ENCODE measurements around the gene GCH1. TPM values are rescaled to one million over a fixed set of nuclear protein-coding genes. Genes with fewer than 3 reads are reported as not detected.

The GCH1 gene
- polyA plus RNA-seq, 1 donor from 2014 or later, result 4.9 TPM

- TF ChIP-seq TAF1 (IDR thresholded peaks at IDR 0.05; ENCODE audit: low read depth) (no peak), POLR2AphosphoS5 (IDR thresholded peaks at IDR 0.05) (no peak), EP300 (conservative IDR thresholded peaks at IDR 0.05; ENCODE audit: poor library complexity, severe bottlenecking) (no peak), SMC3 (conservative IDR thresholded peaks at IDR 0.05; ENCODE audit: poor library complexity) (no peak), EZH2 (IDR thresholded peaks at IDR 0.05; ENCODE audit: borderline replicate concordance, insufficient read depth, low read length, poor library complexity, severe bottlenecking) (no peak), MXI1 (conservative IDR thresholded peaks at IDR 0.05; ENCODE audit: poor library complexity, severe bottlenecking) (no peak), RAD21 (conservative IDR thresholded peaks at IDR 0.05) (no peak), REST (IDR thresholded peaks at IDR 0.05; ENCODE audit: borderline replicate concordance) (no peak)
- TF ChIP-seq, protein P1, sequence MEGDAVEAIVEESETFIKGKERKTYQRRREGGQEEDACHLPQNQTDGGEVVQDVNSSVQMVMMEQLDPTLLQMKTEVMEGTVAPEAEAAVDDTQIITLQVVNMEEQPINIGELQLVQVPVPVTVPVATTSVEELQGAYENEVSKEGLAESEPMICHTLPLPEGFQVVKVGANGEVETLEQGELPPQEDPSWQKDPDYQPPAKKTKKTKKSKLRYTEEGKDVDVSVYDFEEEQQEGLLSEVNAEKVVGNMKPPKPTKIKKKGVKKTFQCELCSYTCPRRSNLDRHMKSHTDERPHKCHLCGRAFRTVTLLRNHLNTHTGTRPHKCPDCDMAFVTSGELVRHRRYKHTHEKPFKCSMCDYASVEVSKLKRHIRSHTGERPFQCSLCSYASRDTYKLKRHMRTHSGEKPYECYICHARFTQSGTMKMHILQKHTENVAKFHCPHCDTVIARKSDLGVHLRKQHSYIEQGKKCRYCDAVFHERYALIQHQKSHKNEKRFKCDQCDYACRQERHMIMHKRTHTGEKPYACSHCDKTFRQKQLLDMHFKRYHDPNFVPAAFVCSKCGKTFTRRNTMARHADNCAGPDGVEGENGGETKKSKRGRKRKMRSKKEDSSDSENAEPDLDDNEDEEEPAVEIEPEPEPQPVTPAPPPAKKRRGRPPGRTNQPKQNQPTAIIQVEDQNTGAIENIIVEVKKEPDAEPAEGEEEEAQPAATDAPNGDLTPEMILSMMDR (IDR thresholded peaks at IDR 0.05; ENCODE audit: poor library complexity, severe bottlenecking), result no peak
- Histone ChIP-seq H3K27me3 (ENCODE audit: insufficient read depth, low read depth, low read length) (no peaks in the 10 kb centered on the region), H3K79me2 (replicated peaks; ENCODE audit: insufficient read depth, low read length) (no peaks in the 10 kb centered on the region)
These were observed 33.3 kb upstream of the GCH1 start for GRCh38 chr14:54935958-54936357.

GRCh38 chr14:54935100-54935499 is 32.5 kb upstream of the GCH1 start:
- Histone ChIP-seq H3K27ac (ENCODE audit: low read length) (no peak overlapping the region), H3K79me2 (replicated peaks; ENCODE audit: insufficient read depth, low read length) (no peaks in the 10 kb centered on the region), H3K36me3 (ENCODE audit: insufficient read depth, low read length) (no peaks in the 10 kb centered on the region), H3K27me3 (ENCODE audit: insufficient read depth, low read depth, low read length) (no peaks in the 10 kb centered on the region), H4K20me1 (ENCODE audit: insufficient read depth) (no peaks in the 10 kb centered on the region), H3K9ac (ENCODE audit: low read length) (no peak overlapping the region), H3K9me2 (ENCODE audit: insufficient read depth, low read length) (no peaks in the 10 kb centered on the region), H3K4me3 (ENCODE audit: low read length) (no peak overlapping the region), H3K9me3 (ENCODE audit: low read length) (no peaks in the 10 kb centered on the region), H2AFZ (ENCODE audit: low read depth, low read length) (no peak overlapping the region), H3F3A (ENCODE audit: insufficient read depth, low read length, poor library complexity, severe bottlenecking) (no peaks in the 10 kb centered on the region), H3K4me2 (ENCODE audit: low read length) (no peak overlapping the region)
- no peak for TF ChIP-seq SMC3 (conservative IDR thresholded peaks at IDR 0.05; ENCODE audit: poor library complexity)
- no peak for TF ChIP-seq EZH2 (IDR thresholded peaks at IDR 0.05; ENCODE audit: borderline replicate concordance, insufficient read depth, low read length, poor library complexity, severe bottlenecking)
- no peak for TF ChIP-seq TAF1 (IDR thresholded peaks at IDR 0.05; ENCODE audit: low read depth)
- no peak for TF ChIP-seq REST (IDR thresholded peaks at IDR 0.05; ENCODE audit: borderline replicate concordance)
- TF ChIP-seq MXI1 (conservative IDR thresholded peaks at IDR 0.05; ENCODE audit: poor library complexity, severe bottlenecking), result no peak
- TF ChIP-seq POLR2AphosphoS5 (IDR thresholded peaks at IDR 0.05), result no peak
- TF ChIP-seq RAD21 (conservative IDR thresholded peaks at IDR 0.05), result no peak
- TF ChIP-seq EP300 (conservative IDR thresholded peaks at IDR 0.05; ENCODE audit: poor library complexity, severe bottlenecking), result no peak
- TF ChIP-seq, protein P1 (IDR thresholded peaks at IDR 0.05; ENCODE audit: poor library complexity, severe bottlenecking), result no peak

More at GRCh38 chr14:54935958-54936357, 33.3 kb upstream of the GCH1 start:
- no peak overlapping the region for H3K4me2 ChIP-seq (ENCODE audit: low read length)
- H3K9me2 ChIP-seq (ENCODE audit: insufficient read depth, low read length), result no peaks in the 10 kb centered on the region
- no peak overlapping the region for H3K4me3 ChIP-seq (ENCODE audit: low read length)
- no peak overlapping the region for H3K27ac ChIP-seq (ENCODE audit: low read length)
- no peak overlapping the region for H3K9ac ChIP-seq (ENCODE audit: low read length)
- H4K20me1 ChIP-seq (ENCODE audit: insufficient read depth), result no peaks in the 10 kb centered on the region
- no peaks in the 10 kb centered on the region for H3K36me3 ChIP-seq (ENCODE audit: insufficient read depth, low read length)
- H3K9me3 ChIP-seq (ENCODE audit: low read length), result no peaks in the 10 kb centered on the region
- H2AFZ ChIP-seq (ENCODE audit: low read depth, low read length), result no peak overlapping the region
- H3F3A ChIP-seq (ENCODE audit: insufficient read depth, low read length, poor library complexity, severe bottlenecking), result no peaks in the 10 kb centered on the region

Data from neural cell (in vitro differentiated cells).